HG02981 (cell line): ENCODE measurements around the gene PCP2.

Source experiments
- ATAC-seq: cut with Tn5 transposase; IDR thresholded peaks from one replicate; pipeline ENCODE4 v1.9.1; 2021; ENCODE audit warnings: mild to moderate bottlenecking, moderate library complexity; ENCODE audit not compliant: unreplicated experiment

The PCP2 gene

GRCh38 chr19:7620442-7621412 lies 12.8 kb downstream of the PCP2 start:
- no peak for ATAC-seq

DNA sequence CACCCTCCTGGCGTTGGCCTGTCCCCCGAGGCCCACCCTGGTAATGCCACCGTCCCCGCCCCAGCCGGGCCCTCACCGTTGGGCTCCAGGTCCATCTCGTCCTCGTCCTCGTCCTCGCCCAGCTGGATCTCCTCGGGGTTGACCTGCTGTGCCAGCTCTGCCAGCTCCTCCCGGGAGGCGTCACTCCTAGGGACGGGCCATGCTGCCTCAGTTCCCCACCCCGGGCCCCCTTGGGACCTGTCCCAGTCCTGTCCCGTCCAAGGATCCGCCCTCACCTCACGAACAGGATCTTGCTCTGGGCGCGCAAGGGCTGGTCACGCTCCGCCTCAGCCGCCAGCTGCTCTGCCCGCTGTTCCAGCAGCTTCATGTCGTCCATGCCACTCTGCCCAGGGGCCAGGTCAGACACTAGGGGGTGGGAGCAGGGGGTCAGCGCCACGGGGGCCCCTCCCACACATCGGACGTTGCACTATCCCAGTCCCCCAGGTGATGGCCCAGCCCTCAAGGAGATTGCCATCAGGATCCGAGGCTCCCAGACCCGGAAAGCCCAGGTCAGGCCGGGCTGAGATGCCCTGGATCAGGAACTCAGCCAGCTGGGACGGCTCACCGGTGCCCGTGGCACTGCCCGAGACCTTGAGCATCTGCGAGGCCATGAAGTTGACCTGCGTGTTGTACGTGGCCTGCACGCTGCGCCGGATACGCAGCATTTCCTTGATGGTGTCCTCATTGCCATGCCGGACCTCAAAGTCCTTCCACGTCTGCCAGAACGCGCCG lies 13.7 kb downstream of the PCP2 start:
- no peak for ATAC-seq

DNA sequence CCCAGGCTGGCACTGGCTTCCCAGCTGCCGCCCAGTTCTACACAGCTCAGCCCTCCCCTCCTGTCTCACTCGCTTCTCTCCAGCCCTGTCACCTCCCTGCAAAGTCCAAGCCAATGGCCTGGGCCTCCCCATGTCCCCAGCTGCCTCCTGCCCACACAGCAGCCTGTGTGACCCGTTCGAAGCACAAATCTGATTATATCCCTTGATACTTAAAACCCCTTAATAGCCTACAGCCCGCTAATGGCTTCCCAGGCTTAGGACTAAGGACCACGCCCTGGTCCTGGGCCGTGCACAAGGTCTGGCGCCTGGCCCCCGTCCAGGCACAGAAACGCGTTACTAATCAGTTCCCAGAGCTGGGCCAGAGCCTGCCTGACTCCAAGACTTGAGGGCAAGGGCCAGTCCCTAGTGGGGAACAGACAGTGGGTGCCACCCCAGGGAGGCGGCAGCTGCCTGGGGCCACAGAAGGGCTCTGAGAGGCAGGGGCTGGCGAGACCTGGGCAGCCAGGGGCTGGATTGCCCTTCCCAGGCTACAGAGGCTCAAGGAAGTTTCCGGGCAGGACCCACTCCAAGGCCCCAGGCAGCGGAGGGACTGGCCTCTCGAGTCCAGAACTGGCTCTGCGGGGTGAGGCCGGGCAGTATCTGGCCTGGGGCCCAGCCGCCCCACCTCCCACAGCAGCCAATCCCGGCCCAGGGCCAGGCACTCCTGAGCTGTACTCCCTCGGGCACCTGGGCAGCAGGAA lies 14.6 kb downstream of the PCP2 start:
- no peak for ATAC-seq

- ATAC-seq: no peak
Measured at GRCh38 chr19:7618348-7618747, 15.2 kb downstream of the PCP2 start.

- ATAC-seq: no peak
Measured at GRCh38 chr19:7617735-7618134, 15.8 kb downstream of the PCP2 start.

DNA sequence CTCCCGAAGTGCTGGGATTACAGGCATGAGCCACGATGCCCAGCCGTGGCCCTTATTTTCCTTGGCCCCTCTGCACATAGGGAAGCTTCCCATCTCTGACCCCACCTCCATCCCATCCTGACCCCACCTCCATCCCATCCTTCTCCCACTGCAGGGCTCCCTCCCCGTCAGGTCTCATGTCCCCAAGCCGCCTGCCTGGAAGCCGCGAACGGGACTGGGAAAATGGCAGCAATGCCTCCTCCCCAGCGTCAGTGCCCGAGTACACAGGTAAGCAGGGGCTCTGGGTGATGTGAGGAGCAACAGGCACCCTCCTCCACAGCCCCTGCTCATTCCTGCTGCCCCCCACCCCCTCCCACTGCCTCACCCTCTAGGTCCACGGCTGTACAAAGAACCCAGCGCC lies 16.3 kb downstream of the PCP2 start:
- no peak for ATAC-seq

DNA sequence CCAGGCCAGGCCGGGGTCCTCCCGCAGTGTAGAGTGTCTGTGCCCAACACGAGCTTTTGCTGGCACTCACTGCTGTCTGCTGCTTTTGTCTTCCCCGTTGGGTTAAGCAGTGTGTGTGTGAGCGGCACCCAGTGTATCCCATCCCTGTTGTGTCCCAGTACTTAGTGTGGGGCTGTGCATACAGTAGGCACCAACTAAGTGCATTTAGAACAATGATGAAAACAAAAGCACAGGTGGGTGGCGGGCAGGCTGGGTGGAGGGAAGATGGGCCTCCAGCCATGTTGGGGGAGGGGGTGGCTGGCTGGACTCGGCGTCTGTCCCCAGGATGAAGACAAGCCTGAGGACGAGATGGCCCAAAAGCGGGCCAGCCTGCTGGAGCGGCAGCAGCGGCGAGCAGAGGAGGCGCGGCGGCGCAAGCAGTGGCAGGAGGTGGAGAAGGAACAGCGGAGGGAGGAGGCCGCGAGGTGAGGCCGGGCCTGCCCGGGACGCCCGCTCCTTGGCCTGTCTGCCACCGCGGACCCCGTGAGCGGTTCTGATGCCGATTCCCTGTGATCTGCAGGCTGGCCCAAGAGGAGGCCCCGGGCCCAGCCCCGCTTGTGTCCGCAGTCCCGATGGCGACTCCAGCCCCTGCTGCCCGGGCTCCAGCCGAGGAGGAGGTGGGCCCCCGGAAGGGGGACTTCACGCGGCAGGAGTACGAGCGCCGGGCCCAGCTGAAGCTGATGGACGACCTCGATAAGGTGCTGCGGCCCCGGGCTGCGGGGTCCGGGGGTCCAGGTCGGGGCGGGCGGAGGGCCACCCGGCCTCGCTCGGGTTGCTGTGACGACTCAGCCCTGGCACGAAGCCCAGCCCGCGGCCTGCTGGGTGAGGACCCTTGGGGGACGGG lies 18.4 kb downstream of the PCP2 start:
- ATAC-seq: no peak

- ATAC-seq: no peak
Measured at GRCh38 chr19:7612282-7613274, 20.9 kb downstream of the PCP2 start.

DNA sequence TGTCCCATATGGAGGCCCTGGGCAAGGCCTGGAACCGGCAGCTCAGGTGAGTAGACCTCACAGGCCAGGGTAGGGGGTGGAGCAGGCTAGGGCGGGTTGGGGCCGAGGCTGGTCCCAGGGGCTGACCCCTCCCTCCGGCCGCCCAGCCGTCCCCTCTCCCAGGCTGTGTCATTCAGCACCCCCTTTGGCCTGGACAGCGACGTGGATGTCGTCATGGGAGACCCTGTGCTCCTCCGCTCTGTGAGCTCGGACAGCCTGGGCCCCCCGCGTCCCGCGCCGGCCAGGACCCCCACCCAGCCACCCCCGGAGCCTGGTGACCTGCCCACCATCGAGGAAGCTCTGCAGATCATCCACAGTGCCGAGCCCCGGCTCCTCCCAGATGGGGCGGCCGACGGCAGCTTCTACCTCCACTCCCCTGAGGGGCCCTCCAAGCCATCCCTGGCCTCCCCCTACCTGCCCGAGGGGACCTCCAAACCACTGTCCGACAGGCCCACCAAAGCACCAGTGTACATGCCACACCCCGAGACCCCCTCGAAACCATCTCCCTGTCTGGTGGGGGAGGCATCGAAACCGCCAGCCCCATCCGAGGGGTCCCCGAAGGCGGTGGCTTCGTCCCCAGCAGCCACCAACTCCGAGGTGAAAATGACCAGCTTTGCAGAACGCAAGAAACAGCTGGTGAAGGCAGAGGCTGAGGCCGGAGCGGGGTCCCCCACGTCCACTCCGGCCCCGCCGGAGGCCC lies 21.8 kb downstream of the PCP2 start:
- no peak for ATAC-seq

GRCh38 chr19:7610491-7611240 lies 22.9 kb downstream of the PCP2 start:
- ATAC-seq: no peak

- no peak for ATAC-seq
Measured at GRCh38 chr19:7607874-7608560, 25.5 kb downstream of the PCP2 start.

DNA sequence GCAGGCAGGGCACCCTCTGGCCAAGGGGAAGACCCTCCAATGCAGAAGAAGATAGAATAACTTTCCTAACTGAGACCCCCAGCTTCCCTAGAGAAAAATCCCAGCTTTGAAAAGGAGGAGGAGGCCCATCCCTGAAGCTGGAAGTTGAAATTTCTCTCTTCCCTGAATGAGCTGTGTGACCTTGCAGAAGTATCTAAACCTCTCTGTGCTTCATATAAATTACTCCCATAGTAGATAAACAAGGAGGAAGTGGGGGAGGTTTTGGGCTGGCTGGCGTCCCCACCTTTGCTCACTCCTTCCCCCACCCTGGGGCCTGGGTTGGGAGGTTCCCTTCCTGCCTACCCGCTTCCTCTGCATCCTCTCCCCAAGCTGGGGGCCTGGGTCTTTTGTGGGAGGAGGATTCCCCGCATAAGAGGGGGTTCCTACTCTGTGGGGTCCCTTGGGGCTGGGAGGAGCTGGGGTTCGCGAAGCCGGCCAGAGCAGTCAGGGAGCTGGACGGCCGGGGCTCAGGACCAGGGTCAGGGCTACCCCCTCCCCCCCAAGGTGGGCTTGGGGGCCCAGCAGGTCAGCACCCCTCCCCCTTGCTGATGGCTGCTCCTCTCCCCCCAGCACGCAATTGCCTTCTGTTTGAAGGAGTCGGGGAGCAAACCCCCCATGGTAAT lies 26.2 kb downstream of the PCP2 start:
- ATAC-seq: no peak

DNA sequence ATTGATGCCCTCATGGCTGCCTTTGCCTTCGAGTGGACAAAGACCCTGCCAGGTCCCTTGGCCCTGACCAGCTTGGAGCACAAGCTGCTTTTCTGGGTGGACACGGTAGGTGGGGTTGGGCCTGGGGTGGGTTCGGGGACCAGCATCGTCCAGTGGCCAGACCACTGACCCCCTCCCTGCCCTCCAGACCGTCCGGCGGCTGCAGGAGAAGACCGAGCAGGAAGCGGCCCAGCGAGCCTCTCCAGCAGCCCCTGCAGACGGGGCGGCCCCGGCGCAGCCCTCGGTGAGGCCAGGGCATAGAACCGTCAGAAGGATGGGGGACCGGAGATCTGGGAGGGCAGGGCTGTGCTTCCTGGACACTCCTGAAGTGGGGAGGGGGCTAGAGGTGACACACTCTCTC lies 27.2 kb downstream of the PCP2 start:
- no peak for ATAC-seq

DNA sequence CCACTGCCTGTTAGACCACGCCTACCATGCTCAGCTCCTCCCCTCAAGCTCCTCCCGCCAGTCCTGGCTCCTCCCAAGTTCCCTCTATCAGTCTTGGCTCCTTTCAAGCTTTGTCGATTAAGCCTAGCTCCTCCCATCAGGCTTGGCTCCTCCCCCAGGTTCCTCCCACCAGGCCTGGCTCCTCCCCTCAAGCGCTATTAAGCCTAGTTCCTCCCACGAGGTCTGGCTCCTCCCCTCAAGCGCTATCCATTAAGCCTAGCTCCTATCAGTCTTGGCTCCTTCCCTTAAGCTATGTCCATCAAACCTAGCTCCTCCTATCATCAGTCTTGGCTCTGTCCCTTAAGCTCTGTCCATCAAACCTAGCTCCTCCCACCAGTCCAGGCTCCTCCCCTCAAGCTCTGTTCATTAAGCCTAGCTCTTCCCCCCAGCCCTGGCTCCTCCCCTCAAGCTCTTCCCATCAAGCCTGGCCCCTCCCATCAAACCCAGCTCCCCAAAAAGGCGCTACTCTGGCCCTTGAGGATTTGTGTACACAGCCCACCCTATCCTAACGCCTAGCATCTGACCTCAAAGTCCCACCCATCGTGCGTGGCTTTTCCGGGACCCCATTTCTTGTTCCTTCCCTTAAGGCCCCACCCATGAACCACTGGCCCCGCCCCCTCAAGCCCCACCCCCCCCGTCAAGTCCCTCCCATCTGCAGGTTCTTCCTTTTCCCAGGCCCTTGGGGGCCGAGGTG lies 27.9 kb downstream of the PCP2 start:
- ATAC-seq: no peak

GRCh38 chr19:7603919-7604318 lies 29.6 kb downstream of the PCP2 start:
- no peak for ATAC-seq

- no peak for ATAC-seq
Measured at GRCh38 chr19:7602935-7603497, 30.5 kb downstream of the PCP2 start.
